HG02981 (cell line): ENCODE data around the gene TIMM8B.
A peak's percentile ranks its signal among the peaks of the same experiment; 100 is the strongest.
"Not testable (repeated sequence)": the region's sequence is repeated elsewhere in the genome, so short reads cannot be mapped to it uniquely, and the experiment has no call there.

Experiments used
- ATAC-seq: cut with Tn5 transposase; IDR thresholded peaks from one replicate; pipeline ENCODE4 v1.9.1; 2021; ENCODE audit warnings: mild to moderate bottlenecking, moderate library complexity; ENCODE audit not compliant: unreplicated experiment

Gene TIMM8B

GRCh38 chr11:112085822-112086421 lies 634 bp downstream of the TIMM8B start:
- peak; percentile 29 for ATAC-seq

GRCh38 chr11:112082729-112083128 lies 3.8 kb downstream of the TIMM8B start:
- ATAC-seq = no peak

- ATAC-seq = peak; percentile 90
These were observed 12.4 kb downstream of the TIMM8B start, which contains the start of the genes NKAPD1 and PIH1D2 for GRCh38 chr11:112073941-112074811. Gene NKAPD1 (plus strand): TSS chr11:112074299. CDS start chr11:112075575, 1,276 bp downstream. Gene PIH1D2 (minus strand): TSS chr11:112074017. CDS start chr11:112073174, 843 bp downstream.

GRCh38 chr11:112062923-112063322 lies 23.6 kb downstream of the TIMM8B start:
- ATAC-seq = no peak

- no peak for ATAC-seq
These were observed 28.5 kb downstream of the TIMM8B start for GRCh38 chr11:112058103-112058502.

- no peak for ATAC-seq
These were observed 29.4 kb downstream of the TIMM8B start for GRCh38 chr11:112057170-112057569.

- no peak for ATAC-seq
These were observed 34.8 kb downstream of the TIMM8B start for GRCh38 chr11:112051768-112052167.

GRCh38 chr11:112050721-112051120 lies 35.8 kb downstream of the TIMM8B start:
- ATAC-seq = peak; percentile 89

GRCh38 chr11:112049777-112050176 lies 36.8 kb downstream of the TIMM8B start:
- ATAC-seq = no peak

GRCh38 chr11:112048256-112048655 lies 38.3 kb downstream of the TIMM8B start:
- ATAC-seq = not testable (repeated sequence)

- ATAC-seq = not testable (repeated sequence)
These were observed 39.9 kb downstream of the TIMM8B start for GRCh38 chr11:112046647-112047046.

GRCh38 chr11:112044961-112045360 lies 41.6 kb downstream of the TIMM8B start:
- ATAC-seq = no peak

GRCh38 chr11:112042961-112043304 lies 43.6 kb downstream of the TIMM8B start:
- no peak for ATAC-seq

- no peak for ATAC-seq
These were observed 44.2 kb downstream of the TIMM8B start for GRCh38 chr11:112042161-112042960.

GRCh38 chr11:112037527-112037926 lies 49.0 kb downstream of the TIMM8B start:
- no peak for ATAC-seq
